Spleen (tissue), 11 donors: Measurements from ENCODE around the gene LASP1. TPM values are rescaled to one million over a fixed set of nuclear protein-coding genes. Genes with fewer than 3 reads are reported as not detected.

Source experiments
- DNase-seq: peaks from one replicate; pipeline ENCODE4 v3.0.0-alpha.2; 2020
- H3K27ac ChIP-seq, 8 donors: fragments of 200-600 bp; sonication (generic) in 7 of 8; 1 replicate in 4 of 8; 2 replicates in 4 of 8; pipeline versions ENCODE4 v1.5.0 to v1.8.0; 2016 to 2021; ENCODE audit warnings: inconsistent platforms in 4 of 8, mild to moderate bottlenecking in 4 of 8, moderate library complexity in 1 of 8
- H3K27me3 ChIP-seq, 7 donors: fragments of 200-600 bp; sonication (generic) in 6 of 7; replicated peaks in 1 of 7; 1 replicate in 4 of 7; 2 replicates in 3 of 7; pipeline versions ENCODE4 v1.5.0 to v1.8.0; 2016 to 2021; ENCODE audit warnings: inconsistent platforms in 3 of 7, mild to moderate bottlenecking in 1 of 7
- H3K36me3 ChIP-seq, 6 donors: fragments of 200-600 bp; sonication (generic) in 5 of 6; 1 replicate in 4 of 6; 2 replicates in 2 of 6; pipeline versions ENCODE4 v1.5.0 to v1.8.0; 2016 to 2021; ENCODE audit warnings: inconsistent platforms in 2 of 6
- H3K4me1 ChIP-seq, 6 donors: fragments of 200-600 bp; sonication (generic) in 5 of 6; 1 replicate in 3 of 6; 2 replicates in 3 of 6; pipeline versions ENCODE4 v1.5.0 to v1.8.0; 2016 to 2021; ENCODE audit warnings: inconsistent platforms in 3 of 6
- H3K4me3 ChIP-seq, 8 donors: fragments of 200-600 bp; sonication (generic) in 7 of 8; 1 replicate in 4 of 8; 2 replicates in 4 of 8; pipeline versions ENCODE4 v1.5.0 to v1.8.0; 2016 to 2021; ENCODE audit warnings: inconsistent platforms in 4 of 8, mild to moderate bottlenecking in 4 of 8, moderate library complexity in 2 of 8
- H3K9me3 ChIP-seq, 8 donors: fragments of 200-600 bp; sonication (generic) in 7 of 8; 1 replicate in 4 of 8; 2 replicates in 4 of 8; pipeline versions ENCODE4 v1.5.0 to v1.8.0; 2016 to 2021; ENCODE audit warnings: inconsistent platforms in 4 of 8
- CTCF ChIP-seq, 11 experiments: fragments of 200-600 bp in 7 of 11; fragments of 450-650 bp in 4 of 11; sonication (generic) in 4 of 11; IDR thresholded peaks in 8 of 11; conservative IDR thresholded peaks in 3 of 11; 1 replicate in 7 of 11; 2 replicates in 4 of 11; pipeline versions ENCODE4 v1.4.0 to v1.8.0; 2016 to 2021; ENCODE audit warnings: antibody characterized with exemption in 11 of 11, inconsistent platforms in 4 of 11, mild to moderate bottlenecking in 1 of 11
- POLR2A ChIP-seq, 3 donors: fragments of 450-650 bp; IDR thresholded peaks; one replicate each; pipeline ENCODE4 v1.5.1; 2017; ENCODE audit warnings: antibody characterized with exemption in 3 of 3, mild to moderate bottlenecking in 1 of 3
- POLR2AphosphoS5 ChIP-seq, 3 donors: sonication (generic); formaldehyde crosslinking; IDR thresholded peaks; one replicate each; pipeline ENCODE4 v1.5.1; 2017; ENCODE audit warnings: antibody characterized with exemption in 3 of 3
- WGBS, 5 donors: extraction: QIAGEN DNeasy Blood & Tissue Kit in 3 of 5; methylation state at CpG; one replicate each; pipeline versions ENCODE4 v1.1.5 to v1.1.7; 2013 to 2018; 5-methylcytosine and 5-hydroxymethylcytosine counted together
- intact Hi-C: fragments of 100-400 bp; cut with DNase I; formaldehyde crosslinking; loops from one replicate; pipeline ENCODE4 v1.15.0; 2023; ENCODE audit warnings: low total_unique reads
- polyA plus RNA-seq, 3 donors: library from polyadenylated mRNA; stranded (reverse); fragments of 200-250 nt; gene quantifications; one replicate each; pipeline ENCODE4 v1.2.1, GENCODE V29; 2013
- total RNA-seq, 7 donors: library from RNA; depleted of rRNA in 3 of 7; stranded (reverse); fragments of >200 nt in 3 of 7; fragmentation: NEBNext Ultra II Directional in 4 of 7; extraction: Animal tissue kit (Norgen Biotek cat#: 25700) in 4 of 7; gene quantifications; one replicate each; pipeline versions ENCODE4 v1.1.0 to v1.2.1, GENCODE V29; 2016 to 2021
- donor health status: healthy with polysubstance abuse.
- donor health status: DM: no; HTN: no; CAD: no; lungs with moderate emphysema.
- donor health status: DM: no; HTN: no; CAD: no.
- donor health status: Bipolar disorder and iron deficiency.
- donor health status: healthy.
- donor health status: DM: no; HTN: no; CAD: no.
- donor health status: DM: yes; HTN: yes; CAD: no.

The LASP1 gene
- total and polyA plus RNA-seq, 10 donors: 38.8 to 196 (median 143) TPM

- no peak for DNase-seq
- no peaks in the 10 kb centered on the region for H3K9me3 ChIP-seq
- peaks cover 65 to 100% (median 96%) of the 10 kb centered on the region in 6 donors for H3K4me1 ChIP-seq
- H3K4me3 ChIP-seq: no peak overlapping the region
- H3K36me3 ChIP-seq: peaks cover 0 to 89% (median 57%) of the 10 kb centered on the region in 6 donors
- H3K27me3 ChIP-seq: no peaks in the 10 kb centered on the region
- TF ChIP-seq POLR2AphosphoS5 (IDR thresholded peaks at IDR 0.05): no peak
- no peak for TF ChIP-seq CTCF (IDR thresholded peaks at IDR 0.05 in 8 of 11, conservative IDR thresholded peaks at IDR 0.05 in 3 of 11)
- no peak for TF ChIP-seq POLR2A (IDR thresholded peaks at IDR 0.05)
- intact Hi-C loops: no loop called here
- H3K27ac ChIP-seq: peak overlapping the region in 7 of 8 donors; percentile 48 to 84 (median 72)
- WGBS, 5 donors: 84 to 97% (median 88%) methylated on average over 2 of the region's 2 CpGs
Measured at GRCh38 chr17:38882870-38883269, 13.0 kb downstream of the LASP1 start.

GRCh38 chr17:38883592-38884526, 14.0 kb downstream of the LASP1 start:
- intact Hi-C loops: no loop called here
- Histone ChIP-seq H3K9me3 (no peaks in the 10 kb centered on the region), H3K27me3 (no peaks in the 10 kb centered on the region), H3K27ac (peak overlapping the region; percentile 17 to 84 (median 73)), H3K4me1 (peaks cover 60 to 100% (median 91%) of the 10 kb centered on the region in 6 donors), H3K36me3 (peaks cover 0 to 89% (median 53%) of the 10 kb centered on the region in 6 donors), H3K4me3 (peak overlapping the region in 2 of 8 donors; percentile 9 to 23)
- no peak for DNase-seq
- WGBS, 5 donors: 32 to 40% (median 36%) methylated on average over 19 of the region's 19 CpGs
- peak in 2 of 3 donors; percentile 14 to 28 for TF ChIP-seq POLR2AphosphoS5 (IDR thresholded peaks at IDR 0.05)
- peak in 1 of 11 experiments; percentile 20 for TF ChIP-seq CTCF (IDR thresholded peaks at IDR 0.05 in 8 of 11, conservative IDR thresholded peaks at IDR 0.05 in 3 of 11)
- no peak for TF ChIP-seq POLR2A (IDR thresholded peaks at IDR 0.05)

GRCh38 chr17:38885044-38885727, 15.3 kb downstream of the LASP1 start:
- intact Hi-C loops: no loop called here
- Histone ChIP-seq H3K9me3 (no peaks in the 10 kb centered on the region), H3K36me3 (peaks cover 0 to 89% (median 52%) of the 10 kb centered on the region in 6 donors), H3K4me1 (peaks cover 52 to 100% (median 90%) of the 10 kb centered on the region in 6 donors), H3K27ac (peak overlapping the region in 6 of 8 donors; percentile 11 to 84 (median 58)), H3K27me3 (no peaks in the 10 kb centered on the region), H3K4me3 (no peak overlapping the region)
- 81 to 89% (median 85%) methylated on average over 7 to 9 of the region's 9 CpGs for WGBS, 5 donors
- DNase-seq: no peak
- TF ChIP-seq POLR2AphosphoS5 (IDR thresholded peaks at IDR 0.05) (no peak), POLR2A (IDR thresholded peaks at IDR 0.05) (no peak), CTCF (IDR thresholded peaks at IDR 0.05 in 8 of 11, conservative IDR thresholded peaks at IDR 0.05 in 3 of 11) (no peak)
